GM23338 (cell line): ENCODE measurements around the gene XYLT1.

Experiments
- CREB1 ChIP-seq: fragments of 250-450 bp; sonication (Bioruptor Pico); IDR thresholded peaks from 2 replicates; pipeline ENCODE4 v1.5.0; 2020; ENCODE audit warnings: low read depth, mild to moderate bottlenecking, moderate library complexity
- CTCF ChIP-seq, 2 experiments: fragments of 200-600 bp in 1 of 2; sonication (generic) in 1 of 2; conservative IDR thresholded peaks; 2 replicates each; pipeline versions ENCODE4 v1.5.1 to v1.6.1; 2016 to 2017; ENCODE audit warnings: antibody characterized with exemption in 2 of 2, low read depth in 2 of 2, mild to moderate bottlenecking in 2 of 2, moderate library complexity in 1 of 2
- ETS1 ChIP-seq: IDR thresholded peaks from 2 replicates; pipeline ENCODE4 v1.6.1; 2016; ENCODE audit warnings: antibody characterized with exemption
- EZH2 ChIP-seq: fragments of 200-600 bp; sonication (generic); IDR thresholded peaks from one replicate; pipeline ENCODE4 v1.8.0; 2017; ENCODE audit warnings: antibody characterized with exemption, mild to moderate bottlenecking, low read depth; ENCODE audit not compliant: unreplicated experiment
- EZH2phosphoT487 ChIP-seq: fragments of 200-600 bp; sonication (generic); IDR thresholded peaks from one replicate; pipeline ENCODE4 v1.8.1; 2018; ENCODE audit warnings: antibody characterized with exemption; ENCODE audit not compliant: unreplicated experiment
- JUNB ChIP-seq: IDR thresholded peaks from one replicate; pipeline ENCODE4 v1.6.1; 2016; ENCODE audit warnings: antibody characterized with exemption; ENCODE audit not compliant: unreplicated experiment
- NANOG ChIP-seq: IDR thresholded peaks from 2 replicates; pipeline ENCODE4 v1.6.1; 2016; ENCODE audit warnings: antibody characterized with exemption, borderline replicate concordance
- POLR2AphosphoS5 ChIP-seq: IDR thresholded peaks from 2 replicates; pipeline ENCODE4 v1.6.1; 2016; ENCODE audit warnings: antibody characterized with exemption, low read depth
- REST ChIP-seq: IDR thresholded peaks from one replicate; pipeline ENCODE4 v1.6.1; 2018; ENCODE audit warnings: antibody characterized with exemption; ENCODE audit not compliant: unreplicated experiment
- STAT1 ChIP-seq: IDR thresholded peaks from one replicate; pipeline ENCODE4 v1.6.1; 2016; ENCODE audit warnings: antibody characterized with exemption; ENCODE audit not compliant: unreplicated experiment
- ZNF114 ChIP-seq: fragments of 250-450 bp; sonication (Bioruptor Pico); IDR thresholded peaks from 2 replicates; pipeline ENCODE4 v1.5.0; 2020; ENCODE audit warnings: mild to moderate bottlenecking, moderate library complexity
- ZNF331 ChIP-seq: fragments of 250-450 bp; sonication (Bioruptor Pico); IDR thresholded peaks from 2 replicates; pipeline ENCODE4 v1.5.0; 2020; ENCODE audit warnings: low read depth, mild to moderate bottlenecking, moderate library complexity
- ZNF462 ChIP-seq: fragments of 250-450 bp; sonication (Bioruptor Pico); IDR thresholded peaks from 2 replicates; pipeline ENCODE4 v1.5.0; 2020; ENCODE audit warnings: mild to moderate bottlenecking, moderate library complexity

- no peak for TF ChIP-seq POLR2AphosphoS5
- TF ChIP-seq NANOG: no peak
- no peak for TF ChIP-seq CTCF (conservative IDR thresholded peaks at IDR 0.05; ENCODE audit: low read depth in 2 of 2)
- no peak for TF ChIP-seq EZH2phosphoT487
- TF ChIP-seq EZH2: no peak
- no peak for TF ChIP-seq REST
- TF ChIP-seq STAT1: no peak
- TF ChIP-seq ETS1: no peak
- TF ChIP-seq ZNF331 (CRISPR knock-in tag): no peak
- no peak for TF ChIP-seq ZNF462 (CRISPR knock-in tag)
- TF ChIP-seq JUNB: no peak
- no peak for TF ChIP-seq CREB1 (CRISPR knock-in tag)
- TF ChIP-seq ZNF114: no peak
These were observed 247.2 kb downstream of the XYLT1 start for GRCh38 chr16:17223576-17223975.
